Astrocyte (in vitro differentiated cells and primary cell): ENCODE measurements around the gene SLBP.

Experiments used
- EZH2 ChIP-seq: IDR thresholded peaks from 2 replicates; pipeline ENCODE4 v1.6.1; 2012; ENCODE audit warnings: mild to moderate bottlenecking, low read length, inconsistent platforms; ENCODE audit not compliant: insufficient read depth
- TF ChIP-seq, protein P1 (sequence below): IDR thresholded peaks from 2 replicates; pipeline ENCODE4 v1.5.1; 2011; ENCODE audit warnings: low read depth, mild to moderate bottlenecking, inconsistent platforms, low read length, moderate library complexity; ENCODE audit not compliant: insufficient read depth

- TF ChIP-seq, protein P1, sequence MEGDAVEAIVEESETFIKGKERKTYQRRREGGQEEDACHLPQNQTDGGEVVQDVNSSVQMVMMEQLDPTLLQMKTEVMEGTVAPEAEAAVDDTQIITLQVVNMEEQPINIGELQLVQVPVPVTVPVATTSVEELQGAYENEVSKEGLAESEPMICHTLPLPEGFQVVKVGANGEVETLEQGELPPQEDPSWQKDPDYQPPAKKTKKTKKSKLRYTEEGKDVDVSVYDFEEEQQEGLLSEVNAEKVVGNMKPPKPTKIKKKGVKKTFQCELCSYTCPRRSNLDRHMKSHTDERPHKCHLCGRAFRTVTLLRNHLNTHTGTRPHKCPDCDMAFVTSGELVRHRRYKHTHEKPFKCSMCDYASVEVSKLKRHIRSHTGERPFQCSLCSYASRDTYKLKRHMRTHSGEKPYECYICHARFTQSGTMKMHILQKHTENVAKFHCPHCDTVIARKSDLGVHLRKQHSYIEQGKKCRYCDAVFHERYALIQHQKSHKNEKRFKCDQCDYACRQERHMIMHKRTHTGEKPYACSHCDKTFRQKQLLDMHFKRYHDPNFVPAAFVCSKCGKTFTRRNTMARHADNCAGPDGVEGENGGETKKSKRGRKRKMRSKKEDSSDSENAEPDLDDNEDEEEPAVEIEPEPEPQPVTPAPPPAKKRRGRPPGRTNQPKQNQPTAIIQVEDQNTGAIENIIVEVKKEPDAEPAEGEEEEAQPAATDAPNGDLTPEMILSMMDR = no peak
- no peak for TF ChIP-seq EZH2
These were observed 2.3 kb upstream of the SLBP start for GRCh38 chr4:1714303-1715001.
